HCT116 (cell line): ENCODE data around the gene ZNF441. TPM values are rescaled to one million over a fixed set of nuclear protein-coding genes. Genes with fewer than 3 reads are reported as not detected.

Experiments
- ATAC-seq: fragments of 200-7000 bp; cut with Tn5 transposase; 2 replicates; pipeline ENCODE4 v1.9.1; 2020; ENCODE audit warnings: mild to moderate bottlenecking, moderate library complexity
- BruUV-seq: library from RNA; stranded (reverse); fragments of 400-500 nt; replicated peaks from 2 replicates; lab custom pipeline; 2021; lab: Mats Ljungman, UMichigan
- CTCF ChIA-PET: fragments of 300-600 bp; sonication (Branson Sonifier 250); formaldehyde crosslinking; loops from one replicate; lab custom pipeline; 2021; ENCODE audit warnings: antibody characterized with exemption; lab: Charles Lee
- POLR2A ChIA-PET: fragments of 300-600, 350-600 bp; sonication (Branson Sonifier 250); formaldehyde crosslinking; loops from one replicate; lab custom pipeline; 2021; ENCODE audit warnings: antibody characterized with exemption; lab: Charles Lee
- RAD21 ChIA-PET, 2 experiments: fragments of 300-600 bp; sonication (Branson Sonifier 250); formaldehyde crosslinking; loops; one replicate each; lab custom pipeline; 2023; ENCODE audit warnings: low total read pairs in 2 of 2; ENCODE audit not compliant: uncharacterized antibody in 2 of 2, unreplicated experiment in 2 of 2, low non-redundant PET in 1 of 2; lab: Charles Lee
- DNase-seq: peaks from one replicate; pipeline ENCODE4 v3.0.0-alpha.2; 2010; ENCODE audit warnings: low read depth, low spot score
- H2AFZ ChIP-seq: fragments of 200-600 bp; shearing (Covaris generic), sonication (generic); 2 replicates; pipeline ENCODE4 v1.6.1; 2017; ENCODE audit warnings: low read depth, mixed run types, mixed read lengths, antibody characterized with exemption, low read length; ENCODE audit not compliant: poor library complexity, severe bottlenecking
- H3K27ac ChIP-seq: 2 replicates; pipeline ENCODE4 v1.5.1; 2012; ENCODE audit warnings: low read depth, low read length
- H3K27me3 ChIP-seq: fragments of 200-600 bp; sonication (generic); 2 replicates; pipeline ENCODE4 v1.6.1; 2016; ENCODE audit warnings: mixed run types, low read length, mixed read lengths; ENCODE audit not compliant: insufficient read depth
- H3K36me3 ChIP-seq, 2 experiments: fragments of 200-500 bp in 1 of 2; fragments of 200-600 bp in 1 of 2; sonication (Bioruptor generic) in 1 of 2; sonication (generic) in 1 of 2; 2 replicates each; pipeline versions ENCODE4 v1.5.1 to v1.6.1; 2014 to 2016; ENCODE audit warnings: low read length in 2 of 2, inconsistent platforms in 1 of 2, mixed read lengths in 1 of 2, mixed run types in 1 of 2; ENCODE audit not compliant: insufficient read depth in 2 of 2, control insufficient read depth in 1 of 2
- H3K4me1 ChIP-seq, 2 experiments: fragments of 200-600 bp in 1 of 2; sonication (generic) in 1 of 2; 2 replicates each; pipeline versions ENCODE4 v1.5.1 to v1.6.1; 2012 to 2017; ENCODE audit warnings: low read length in 2 of 2, inconsistent platforms in 1 of 2, mild to moderate bottlenecking in 1 of 2, mixed read lengths in 1 of 2, mixed run types in 1 of 2, moderate library complexity in 1 of 2; ENCODE audit not compliant: insufficient read depth in 2 of 2, control insufficient read depth in 1 of 2
- H3K4me2 ChIP-seq: fragments of 200-600 bp; sonication (generic); 2 replicates; pipeline ENCODE4 v1.6.1; 2017; ENCODE audit warnings: mixed run types, low read length, mixed read lengths
- H3K4me3 ChIP-seq, 2 experiments: fragments of 200-600 bp in 1 of 2; sonication (generic) in 1 of 2; replicated peaks in 1 of 2; 2 replicates each; pipeline ENCODE4 v1.5.1; 2011 to 2016; ENCODE audit warnings: low read length in 2 of 2, control low read depth in 1 of 2, low read depth in 1 of 2, mild to moderate bottlenecking in 1 of 2, mixed read lengths in 1 of 2, mixed run types in 1 of 2
- H3K79me2 ChIP-seq: fragments of 200-600 bp; sonication (generic); 2 replicates; pipeline ENCODE4 v1.6.1; 2017; ENCODE audit warnings: mild to moderate bottlenecking, mixed run types, low read length, moderate library complexity, mixed read lengths; ENCODE audit not compliant: insufficient read depth
- H3K9ac ChIP-seq: fragments of 200-600 bp; sonication (generic); 2 replicates; pipeline ENCODE4 v1.6.1; 2016; ENCODE audit warnings: low read length, mixed read lengths
- H3K9me2 ChIP-seq: fragments of 200-600 bp; sonication (generic), shearing (Covaris generic); 2 replicates; pipeline ENCODE4 v1.6.1; 2017; ENCODE audit warnings: mixed run types, mild to moderate bottlenecking, moderate library complexity; ENCODE audit not compliant: insufficient read depth
- H3K9me3 ChIP-seq, 2 experiments: fragments of 200-500 bp in 1 of 2; fragments of 200-600 bp in 1 of 2; sonication (Bioruptor generic) in 1 of 2; sonication (generic) in 1 of 2; 2 replicates each; pipeline ENCODE4 v1.6.1; 2014 to 2017; ENCODE audit warnings: low read length in 2 of 2, mixed read lengths in 2 of 2, inconsistent platforms in 1 of 2, low read depth in 1 of 2, mild to moderate bottlenecking in 1 of 2, mixed run types in 1 of 2, moderate library complexity in 1 of 2; ENCODE audit not compliant: control insufficient read depth in 1 of 2, insufficient read depth in 1 of 2
- H4K20me1 ChIP-seq: fragments of 200-600 bp; sonication (generic), shearing (Covaris generic); 2 replicates; pipeline ENCODE4 v1.6.1; 2017; ENCODE audit warnings: mixed run types, mild to moderate bottlenecking, moderate library complexity; ENCODE audit not compliant: insufficient read depth
- CBX3 ChIP-seq: IDR thresholded peaks from 2 replicates; pipeline ENCODE4 v1.6.1; 2012; ENCODE audit warnings: low read depth
- CEBPB ChIP-seq: IDR thresholded peaks from 2 replicates; pipeline ENCODE4 v1.6.1; 2012; ENCODE audit warnings: low read depth
- EGR1 ChIP-seq: IDR thresholded peaks from 2 replicates; pipeline ENCODE4 v1.6.1; 2012; ENCODE audit warnings: low read depth
- ELF1 ChIP-seq: IDR thresholded peaks from 2 replicates; pipeline ENCODE4 v1.6.1; 2012; ENCODE audit warnings: low read depth, borderline replicate concordance
- EZH2 ChIP-seq: fragments of 200-600 bp; sonication (generic); IDR thresholded peaks from 2 replicates; pipeline ENCODE4 v1.6.1; 2017; ENCODE audit warnings: antibody characterized with exemption, mixed run types
- EZH2phosphoT487 ChIP-seq: fragments of 200-600 bp; IDR thresholded peaks from 2 replicates; pipeline ENCODE4 v1.6.1; 2018; ENCODE audit warnings: antibody characterized with exemption, borderline replicate concordance
- FOSL1 ChIP-seq: IDR thresholded peaks from 2 replicates; pipeline ENCODE4 v1.6.1; 2012; ENCODE audit warnings: low read depth
- JUND ChIP-seq: IDR thresholded peaks from 2 replicates; pipeline ENCODE4 v1.6.1; 2012
- POLR2A ChIP-seq: IDR thresholded peaks from 2 replicates; pipeline ENCODE4 v1.7.0; 2011; ENCODE audit warnings: borderline replicate concordance; ENCODE audit not compliant: insufficient read depth, insufficient read length; ENCODE audit errors: extremely low read depth
- POLR2AphosphoS5 ChIP-seq: IDR thresholded peaks from 2 replicates; pipeline ENCODE4 v1.6.1; 2011; ENCODE audit warnings: mild to moderate bottlenecking, low read depth, low read length, moderate library complexity
- RAD21 ChIP-seq: IDR thresholded peaks from 2 replicates; pipeline ENCODE4 v1.6.1; 2012; ENCODE audit warnings: low read depth, mild to moderate bottlenecking
- SIN3A ChIP-seq: IDR thresholded peaks from 2 replicates; pipeline ENCODE4 v1.6.1; 2012; ENCODE audit warnings: low read depth
- SP1 ChIP-seq: IDR thresholded peaks from 2 replicates; pipeline ENCODE4 v1.6.1; 2012; ENCODE audit warnings: low read depth
- TCF7L2 ChIP-seq: IDR thresholded peaks from 2 replicates; pipeline ENCODE4 v1.7.0; 2011; ENCODE audit warnings: borderline replicate concordance, inconsistent platforms; ENCODE audit not compliant: insufficient read depth, insufficient read length; ENCODE audit errors: extremely low read depth
- ZFX ChIP-seq: fragments of 450-650 bp; IDR thresholded peaks from 2 replicates; pipeline ENCODE4 v1.6.1; 2017
- intact Hi-C: fragments of 100-400 bp; cut with micrococcal nuclease; formaldehyde crosslinking; loops from 2 replicates; pipeline ENCODE4 v1.10.0; 2022
- total RNA-seq: library from RNA; stranded (reverse); gene quantifications from one replicate; pipeline ENCODE4 v1.2.1, GENCODE V29; 2021; ENCODE audit not compliant: unreplicated experiment
- TF ChIP-seq, protein P1 (sequence below): IDR thresholded peaks from 2 replicates; pipeline ENCODE4 v1.6.1; 2012; ENCODE audit warnings: low read depth
- TF ChIP-seq, protein P2 (sequence below): IDR thresholded peaks from 2 replicates; pipeline ENCODE4 v1.6.1; 2011; ENCODE audit warnings: mild to moderate bottlenecking, low read length, moderate library complexity; ENCODE audit not compliant: insufficient replicate concordance; ENCODE audit errors: extremely low read depth

ZNF441 gene
- total RNA-seq, 1 experiment from 2014 or later: 1.1 TPM

DNA sequence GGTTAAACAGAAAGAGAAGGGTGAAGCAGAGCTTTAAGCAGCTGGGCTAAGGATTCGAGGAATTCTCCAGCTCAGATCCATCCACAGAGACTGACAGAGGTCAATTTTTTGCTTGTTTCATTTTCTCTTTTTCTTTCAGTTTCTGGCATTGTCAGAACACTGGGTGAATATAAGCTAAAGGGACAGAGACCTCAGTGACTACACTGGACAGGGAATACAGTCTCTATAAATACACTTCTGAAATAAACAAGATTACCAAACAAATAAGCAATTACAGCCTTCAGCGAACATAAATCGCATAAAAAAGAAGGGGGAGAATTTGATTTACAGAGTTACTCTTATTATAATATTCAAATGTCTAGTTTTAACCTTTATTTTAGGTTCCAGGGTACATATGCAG lies 3.7 kb upstream of the ZNF441 start:
- ATAC-seq (no peak), DNase-seq (no peak)
- H3K27me3 ChIP-seq: no peaks in the 10 kb centered on the region
- peaks cover 0 to 10% of the 10 kb centered on the region in 2 experiments; a peak in 1 of 4 replicates for H3K4me1 ChIP-seq
- no peak overlapping the region for H2AFZ ChIP-seq
- POLR2A ChIA-PET: no interaction called here
- no peaks in the 10 kb centered on the region for H3K79me2 ChIP-seq
- no TSS peak for BruUV-seq
- no peaks in the 10 kb centered on the region for H4K20me1 ChIP-seq
- H3K27ac ChIP-seq: no peak overlapping the region
- no peaks in the 10 kb centered on the region for H3K9me3 ChIP-seq
- no peak for TF ChIP-seq EGR1
- no peak for TF ChIP-seq ZFX
- TF ChIP-seq FOSL1: no peak
- no peak for TF ChIP-seq CBX3
- TF ChIP-seq TCF7L2: no peak
- TF ChIP-seq EZH2phosphoT487: no peak
- no peak for TF ChIP-seq JUND
- TF ChIP-seq SIN3A: no peak
- TF ChIP-seq EZH2: no peak
- no peak for TF ChIP-seq ELF1
- no peak for TF ChIP-seq RAD21
- TF ChIP-seq SP1: no peak
- TF ChIP-seq POLR2A: no peak
- no peak for TF ChIP-seq CEBPB
- TF ChIP-seq, protein P1, sequence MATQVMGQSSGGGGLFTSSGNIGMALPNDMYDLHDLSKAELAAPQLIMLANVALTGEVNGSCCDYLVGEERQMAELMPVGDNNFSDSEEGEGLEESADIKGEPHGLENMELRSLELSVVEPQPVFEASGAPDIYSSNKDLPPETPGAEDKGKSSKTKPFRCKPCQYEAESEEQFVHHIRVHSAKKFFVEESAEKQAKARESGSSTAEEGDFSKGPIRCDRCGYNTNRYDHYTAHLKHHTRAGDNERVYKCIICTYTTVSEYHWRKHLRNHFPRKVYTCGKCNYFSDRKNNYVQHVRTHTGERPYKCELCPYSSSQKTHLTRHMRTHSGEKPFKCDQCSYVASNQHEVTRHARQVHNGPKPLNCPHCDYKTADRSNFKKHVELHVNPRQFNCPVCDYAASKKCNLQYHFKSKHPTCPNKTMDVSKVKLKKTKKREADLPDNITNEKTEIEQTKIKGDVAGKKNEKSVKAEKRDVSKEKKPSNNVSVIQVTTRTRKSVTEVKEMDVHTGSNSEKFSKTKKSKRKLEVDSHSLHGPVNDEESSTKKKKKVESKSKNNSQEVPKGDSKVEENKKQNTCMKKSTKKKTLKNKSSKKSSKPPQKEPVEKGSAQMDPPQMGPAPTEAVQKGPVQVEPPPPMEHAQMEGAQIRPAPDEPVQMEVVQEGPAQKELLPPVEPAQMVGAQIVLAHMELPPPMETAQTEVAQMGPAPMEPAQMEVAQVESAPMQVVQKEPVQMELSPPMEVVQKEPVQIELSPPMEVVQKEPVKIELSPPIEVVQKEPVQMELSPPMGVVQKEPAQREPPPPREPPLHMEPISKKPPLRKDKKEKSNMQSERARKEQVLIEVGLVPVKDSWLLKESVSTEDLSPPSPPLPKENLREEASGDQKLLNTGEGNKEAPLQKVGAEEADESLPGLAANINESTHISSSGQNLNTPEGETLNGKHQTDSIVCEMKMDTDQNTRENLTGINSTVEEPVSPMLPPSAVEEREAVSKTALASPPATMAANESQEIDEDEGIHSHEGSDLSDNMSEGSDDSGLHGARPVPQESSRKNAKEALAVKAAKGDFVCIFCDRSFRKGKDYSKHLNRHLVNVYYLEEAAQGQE: no peak
- TF ChIP-seq, protein P2, sequence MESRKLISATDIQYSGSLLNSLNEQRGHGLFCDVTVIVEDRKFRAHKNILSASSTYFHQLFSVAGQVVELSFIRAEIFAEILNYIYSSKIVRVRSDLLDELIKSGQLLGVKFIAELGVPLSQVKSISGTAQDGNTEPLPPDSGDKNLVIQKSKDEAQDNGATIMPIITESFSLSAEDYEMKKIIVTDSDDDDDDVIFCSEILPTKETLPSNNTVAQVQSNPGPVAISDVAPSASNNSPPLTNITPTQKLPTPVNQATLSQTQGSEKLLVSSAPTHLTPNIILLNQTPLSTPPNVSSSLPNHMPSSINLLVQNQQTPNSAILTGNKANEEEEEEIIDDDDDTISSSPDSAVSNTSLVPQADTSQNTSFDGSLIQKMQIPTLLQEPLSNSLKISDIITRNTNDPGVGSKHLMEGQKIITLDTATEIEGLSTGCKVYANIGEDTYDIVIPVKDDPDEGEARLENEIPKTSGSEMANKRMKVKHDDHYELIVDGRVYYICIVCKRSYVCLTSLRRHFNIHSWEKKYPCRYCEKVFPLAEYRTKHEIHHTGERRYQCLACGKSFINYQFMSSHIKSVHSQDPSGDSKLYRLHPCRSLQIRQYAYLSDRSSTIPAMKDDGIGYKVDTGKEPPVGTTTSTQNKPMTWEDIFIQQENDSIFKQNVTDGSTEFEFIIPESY: no peak
- TF ChIP-seq POLR2AphosphoS5: no peak
- no peaks in the 10 kb centered on the region for H3K9me2 ChIP-seq
- H3K4me2 ChIP-seq: no peak overlapping the region
- no peak overlapping the region for H3K9ac ChIP-seq
- intact Hi-C loops: no loop called here
- H3K4me3 ChIP-seq: no peak overlapping the region
- H3K36me3 ChIP-seq: no peaks in the 10 kb centered on the region
- RAD21 ChIA-PET: no interaction called here
- CTCF ChIA-PET: no interaction called here
